ENCODE measurements around the gene KRTAP4-4.
"Not testable (repeated sequence)": the region's sequence is repeated elsewhere in the genome, so short reads cannot be mapped to it uniquely, and the experiment has no call there.

KRTAP4-4 gene

GRCh38 chr17:41160648-41161047 is at the start of gene KRTAP4-4:
TSS of gene KRTAP4-4 (minus strand) at chr17:41160748. CDS start at chr17:41160691, 57 bp downstream.
- no peak for DNase-seq

- no peak for DNase-seq
Observed at GRCh38 chr17:41199421-41200078, 39.0 kb upstream of the KRTAP4-4 start.

DNA sequence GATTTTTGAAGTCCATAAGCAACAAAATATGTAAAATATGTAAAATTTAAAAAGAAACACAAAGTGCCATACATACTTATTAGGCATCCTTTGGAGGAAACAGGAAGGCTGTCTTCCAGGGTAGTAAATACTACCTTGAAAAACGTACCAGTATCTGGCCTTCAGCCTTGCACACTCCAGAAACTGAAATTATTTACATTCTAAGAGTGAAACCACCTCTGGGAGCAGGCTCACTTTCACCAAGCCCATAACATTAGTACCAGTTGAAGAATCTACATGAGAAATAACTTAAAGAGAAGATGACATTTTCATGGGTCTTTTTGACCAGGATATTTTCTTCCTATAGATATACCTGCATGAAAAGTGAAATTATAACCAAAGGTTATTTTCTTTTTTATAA is 35.5 kb upstream of the KRTAP4-4 start:
- DNase-seq, result no peak

GRCh38 chr17:41190328-41190727 is 29.8 kb upstream of the KRTAP4-4 start:
- no peak for DNase-seq

DNA sequence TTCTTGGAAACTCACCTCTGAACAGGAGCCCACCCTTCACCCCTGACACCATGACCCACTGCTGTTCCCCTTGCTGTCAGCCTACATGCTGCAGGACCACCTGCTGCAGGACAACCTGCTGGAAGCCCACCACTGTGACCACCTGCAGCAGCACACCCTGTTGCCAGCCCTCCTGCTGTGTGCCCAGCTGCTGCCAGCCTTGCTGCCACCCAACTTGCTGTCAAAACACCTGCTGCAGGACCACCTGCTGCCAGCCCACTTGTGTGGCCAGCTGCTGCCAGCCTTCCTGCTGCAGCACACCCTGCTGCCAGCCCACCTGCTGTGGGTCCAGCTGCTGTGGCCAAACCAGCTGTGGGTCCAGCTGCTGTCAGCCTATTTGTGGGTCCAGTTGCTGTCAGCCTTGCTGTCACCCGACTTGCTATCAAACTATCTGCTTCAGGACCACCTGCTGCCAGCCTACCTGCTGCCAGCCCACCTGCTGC is 29.3 kb upstream of the KRTAP4-4 start, which contains the start of gene KRTAP9-1:
TSS of gene KRTAP9-1 (plus strand) at position 51 of the 482 bp plus-strand sequence. CDS start at position 51, 0 bp downstream.
- not testable (repeated sequence) for DNase-seq

DNA sequence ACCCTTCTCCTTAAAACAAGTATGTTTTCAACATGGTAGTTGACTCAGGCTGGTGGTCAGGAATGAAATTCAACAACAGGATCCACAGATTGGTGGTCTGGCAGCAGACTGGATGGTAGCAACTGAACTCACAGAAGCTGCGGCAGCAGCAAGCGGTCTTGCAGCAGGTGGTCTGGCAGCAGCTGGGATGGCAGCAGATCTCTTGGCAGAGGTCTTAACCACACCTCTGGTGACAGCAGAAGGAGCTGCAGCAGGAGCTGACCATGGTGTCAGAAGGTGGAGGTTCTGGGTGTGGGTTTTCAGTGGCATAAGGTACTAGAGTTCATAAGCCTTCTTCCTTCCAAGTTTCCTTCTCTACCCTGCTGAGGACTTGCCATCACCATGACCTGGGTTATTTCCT is 26.3 kb upstream of the KRTAP4-4 start:
- DNase-seq, result peak; percentile 28

DNA sequence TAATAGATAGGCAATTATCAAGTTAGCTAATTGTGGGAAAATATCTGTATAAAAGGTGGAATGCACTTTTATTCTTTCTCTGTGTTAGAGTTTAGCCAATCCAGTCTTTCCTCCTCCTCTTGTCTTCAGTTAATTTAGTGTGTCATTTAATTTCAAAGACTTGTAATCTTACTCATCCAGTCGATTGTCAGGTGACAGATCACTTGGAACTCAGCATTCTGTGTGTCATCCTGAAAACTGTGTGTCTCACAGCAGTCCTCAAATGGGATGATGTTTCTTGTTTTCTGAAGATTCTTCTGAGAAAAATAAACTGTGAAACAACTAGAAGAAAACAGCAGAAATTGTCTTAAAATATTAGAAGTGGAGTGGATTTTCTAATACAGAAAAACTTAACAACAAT is 24.5 kb upstream of the KRTAP4-4 start:
- no peak for DNase-seq

- no peak for DNase-seq
Observed at GRCh38 chr17:41184480-41184961, 24.0 kb upstream of the KRTAP4-4 start, which contains the start of gene KRTAP4-1. TSS of gene KRTAP4-1 (minus strand) at chr17:41184911. CDS start at chr17:41184854, 57 bp downstream.

GRCh38 chr17:41178843-41179616 is 18.5 kb upstream of the KRTAP4-4 start:
- DNase-seq, result no peak

DNA sequence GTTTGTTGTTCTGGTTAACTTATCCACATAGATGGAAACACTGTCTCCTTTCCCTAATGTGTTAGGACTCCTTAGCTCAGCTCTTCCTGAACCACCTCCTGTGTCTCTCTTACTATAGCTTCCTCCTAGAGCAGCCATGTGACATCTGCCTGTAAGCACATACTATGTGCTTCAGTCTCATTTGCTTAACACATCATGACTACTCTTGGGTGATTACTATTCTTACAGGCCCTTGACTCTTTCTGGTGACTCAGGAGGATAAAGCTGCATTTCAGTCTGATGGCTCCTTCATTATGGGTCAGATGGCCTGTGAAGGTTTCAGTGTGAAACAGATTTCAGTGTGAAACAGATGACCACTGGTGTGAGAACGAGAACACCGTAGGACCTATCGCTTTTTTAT is 17.8 kb upstream of the KRTAP4-4 start:
- no peak for DNase-seq

DNA sequence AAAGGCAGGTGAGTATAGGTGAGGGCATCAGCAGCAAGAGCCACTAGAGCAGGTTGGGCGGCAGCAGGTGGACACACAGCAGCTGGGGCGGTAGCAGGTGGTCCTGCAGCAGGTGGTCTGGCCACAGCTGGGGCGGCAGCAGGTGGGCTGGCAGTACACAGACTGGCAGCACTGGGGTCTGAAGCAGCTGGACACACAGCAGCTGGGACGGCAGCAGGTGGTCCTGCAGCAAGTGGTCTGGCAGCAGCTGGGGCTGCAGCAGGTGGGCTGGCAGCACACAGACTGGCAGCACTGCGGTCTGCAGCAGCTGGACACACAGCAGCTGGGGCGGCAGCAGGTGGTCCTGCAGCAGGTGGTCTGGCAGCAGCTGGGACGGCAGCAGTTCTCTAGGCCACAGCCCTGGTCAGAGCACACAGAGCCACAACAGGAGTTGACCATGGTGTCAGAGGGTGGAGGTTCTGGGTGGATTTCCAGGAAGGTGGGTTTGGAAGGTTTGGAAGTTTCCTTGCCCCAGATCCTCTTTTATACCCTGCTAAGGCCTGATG is 17.3 kb upstream of the KRTAP4-4 start, which contains the start of gene KRTAP4-2:
TSS of gene KRTAP4-2 (minus strand) at position 495 of the 545 bp plus-strand sequence. CDS start at position 438, 57 bp downstream.
- no peak for DNase-seq

DNA sequence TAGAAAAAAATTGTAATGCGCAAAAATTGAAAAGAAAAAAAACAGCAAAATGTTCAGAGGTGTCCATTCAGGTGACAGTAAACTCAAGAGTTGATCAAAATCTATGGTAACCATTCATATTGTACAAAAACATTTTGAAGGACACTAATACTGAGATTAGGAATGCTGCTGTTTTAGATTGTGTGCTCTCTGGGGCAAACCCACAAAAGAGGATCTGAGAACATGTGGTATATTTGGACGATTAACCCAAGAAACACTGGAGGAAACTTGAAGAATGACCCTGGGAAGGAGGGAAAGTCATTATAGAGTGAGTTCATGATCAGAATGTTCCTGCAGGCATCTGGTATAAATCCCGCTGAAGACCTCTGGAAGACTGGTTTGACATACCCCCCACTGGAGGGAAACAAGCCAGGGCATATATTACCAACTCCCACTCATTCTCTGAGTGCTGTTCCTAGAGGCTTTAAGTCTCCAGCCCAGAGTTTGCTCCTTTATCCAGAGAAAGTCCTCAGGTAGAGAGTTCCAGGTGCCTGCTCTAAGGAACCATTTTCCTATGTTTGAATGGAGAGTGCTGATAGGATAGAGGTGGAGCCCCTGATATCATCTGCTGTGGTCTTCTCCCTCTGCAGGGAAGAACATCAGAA is 16.3 kb upstream of the KRTAP4-4 start:
- no peak for DNase-seq

DNA sequence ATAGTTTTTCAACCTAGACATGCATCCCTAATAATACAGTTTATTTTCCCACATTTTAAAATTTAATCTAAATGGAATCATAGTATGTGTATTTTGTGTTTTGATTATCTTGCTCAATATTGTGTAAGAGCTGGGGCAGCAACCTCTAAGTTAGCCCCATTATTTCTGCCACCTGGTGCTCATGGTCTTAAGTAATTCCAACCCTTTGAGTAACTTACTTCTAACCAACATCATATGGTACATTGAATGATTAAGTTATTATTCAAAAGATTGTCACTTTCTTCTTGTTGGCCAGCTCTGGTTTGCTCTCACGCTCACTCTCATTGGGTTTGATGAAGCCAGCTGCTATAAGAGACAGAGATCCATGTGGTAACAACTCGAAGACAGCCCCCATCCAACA is 11.3 kb upstream of the KRTAP4-4 start:
- no peak for DNase-seq

- no peak for DNase-seq
Observed at GRCh38 chr17:41168121-41168520, 7.6 kb upstream of the KRTAP4-4 start, which contains the start of gene KRTAP4-3. TSS of gene KRTAP4-3 (minus strand) at chr17:41168221. CDS start at chr17:41168172, 49 bp downstream.

DNA sequence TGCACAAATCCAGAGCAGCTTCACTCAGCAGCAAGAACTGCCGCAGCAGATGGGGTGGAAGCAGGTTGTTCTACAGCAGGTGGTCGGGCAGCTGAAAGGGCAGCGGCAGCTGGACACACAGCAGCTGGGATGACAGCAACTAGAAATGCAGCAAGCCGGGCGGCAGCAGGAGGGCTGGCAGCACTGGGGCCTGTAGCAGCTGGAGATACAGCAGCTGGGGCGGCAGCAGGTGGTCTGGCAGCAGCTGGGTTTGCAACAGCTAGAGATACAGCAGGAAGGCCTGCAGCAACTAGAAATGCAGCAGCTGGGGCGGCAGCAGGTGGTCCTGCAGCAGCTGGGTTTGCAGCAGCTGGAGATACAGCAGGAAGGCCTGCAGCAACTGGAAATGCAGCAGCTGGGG is 7.0 kb upstream of the KRTAP4-4 start:
- no peak for DNase-seq

GRCh38 chr17:41163828-41164227 is 3.3 kb upstream of the KRTAP4-4 start:
- no peak for DNase-seq

DNA sequence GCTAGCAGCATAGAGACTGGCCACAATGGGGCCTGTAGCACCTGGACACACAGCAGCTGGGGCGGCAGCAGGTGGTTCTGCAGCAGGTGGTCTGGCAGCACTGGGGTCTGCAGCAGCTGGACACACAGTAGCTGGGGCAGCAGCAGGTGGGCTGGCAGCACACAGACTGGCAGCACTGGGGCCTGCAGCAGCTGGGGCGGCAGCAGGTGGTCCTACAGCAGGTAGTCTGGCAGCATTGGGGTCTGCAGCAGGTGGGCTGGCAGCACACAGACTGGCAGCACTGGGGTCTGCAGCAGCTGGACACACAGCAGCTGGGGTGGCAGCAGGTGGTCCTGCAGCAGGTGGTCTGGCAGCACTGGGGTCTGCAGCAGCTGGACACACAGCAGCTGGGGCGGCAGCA is 358 bp downstream of the KRTAP4-4 start:
- DNase-seq, result not testable (repeated sequence)

DNA sequence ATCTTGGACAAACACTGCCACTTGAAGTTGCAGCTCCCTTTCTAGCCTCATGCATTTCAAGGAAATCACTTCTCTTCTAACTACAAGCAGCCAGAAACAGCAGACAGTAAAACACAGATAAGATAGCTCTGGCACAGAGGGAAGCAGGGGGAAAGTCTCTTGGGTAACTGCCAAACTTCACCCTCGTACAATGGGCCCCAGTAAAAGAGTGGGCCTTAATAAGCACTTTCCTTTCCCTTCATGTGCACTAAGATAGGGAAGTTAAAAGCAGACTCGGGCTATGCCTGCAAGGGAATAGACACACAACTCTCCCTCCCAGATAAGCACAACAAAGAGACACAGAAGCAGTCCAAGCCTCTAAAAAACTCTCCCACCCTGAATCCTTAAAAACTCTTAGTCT is 6.7 kb downstream of the KRTAP4-4 start:
- no peak for DNase-seq

DNA sequence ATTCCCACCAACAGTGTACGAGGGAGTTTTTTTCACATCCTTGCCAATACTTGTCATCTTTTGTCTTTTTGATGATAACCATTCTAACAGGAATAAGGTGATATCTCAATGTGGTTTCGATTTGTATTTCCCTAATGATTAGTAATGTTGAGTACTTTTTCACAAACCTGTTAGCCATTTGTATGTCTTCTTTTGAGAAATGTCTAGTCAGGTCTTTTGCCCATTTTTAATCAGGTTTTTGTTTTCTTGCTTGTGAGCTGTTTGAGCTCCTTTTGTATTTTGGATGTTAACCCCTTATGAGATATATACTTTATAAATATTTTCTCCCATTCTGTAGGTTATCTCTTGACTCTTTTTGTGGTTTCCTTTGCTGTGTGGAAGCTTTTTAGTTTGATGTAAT is 9.0 kb downstream of the KRTAP4-4 start:
- DNase-seq, result no peak

DNA sequence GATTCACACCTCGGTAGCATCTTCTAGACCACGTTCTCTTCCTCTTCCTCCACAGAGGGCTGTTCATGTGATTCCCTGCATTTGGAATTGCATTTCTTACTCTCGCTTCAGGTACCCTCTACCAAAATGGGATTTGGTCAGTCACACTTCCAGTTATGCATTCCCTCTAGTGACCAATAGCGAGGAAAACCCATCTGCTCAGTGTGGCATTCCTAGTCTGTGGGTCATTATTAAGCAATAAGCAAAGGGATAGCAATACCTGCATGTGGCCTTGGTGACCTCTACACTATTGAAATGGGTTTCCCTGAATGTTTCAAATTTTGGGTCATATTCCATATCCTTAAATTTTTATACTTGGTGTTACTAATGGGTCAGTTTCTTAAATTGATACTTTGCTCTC is 10.5 kb downstream of the KRTAP4-4 start:
- no peak for DNase-seq

GRCh38 chr17:41149652-41149985 is 10.9 kb downstream of the KRTAP4-4 start, which contains the start of gene KRTAP4-5:
TSS of gene KRTAP4-5 (minus strand) at chr17:41149825. CDS start at chr17:41149767, 58 bp downstream.
- no peak for DNase-seq

- DNase-seq, result not testable (repeated sequence)
Observed at GRCh38 chr17:41148971-41149651, 11.4 kb downstream of the KRTAP4-4 start.
